Hepatocyte (in vitro differentiated cells): ENCODE results near the gene PCDHGA6.

Experiments
- EZH2 ChIP-seq: fragments of 200-600 bp; sonication (generic); IDR thresholded peaks from 2 replicates; pipeline ENCODE4 v1.6.1; 2016; ENCODE audit warnings: antibody characterized with exemption, mild to moderate bottlenecking, borderline replicate concordance
- EZH2phosphoT487 ChIP-seq: fragments of 200-600 bp; sonication (generic); IDR thresholded peaks from one replicate; pipeline ENCODE4 v1.6.1; 2018; ENCODE audit warnings: antibody characterized with exemption, mild to moderate bottlenecking, low read depth, moderate library complexity; ENCODE audit not compliant: unreplicated experiment, severe bottlenecking
- TF ChIP-seq, protein P1 (sequence below): fragments of 200-600 bp; sonication (generic); IDR thresholded peaks from 2 replicates; pipeline ENCODE4 v1.5.1; 2016; ENCODE audit warnings: antibody characterized with exemption, mild to moderate bottlenecking; ENCODE audit not compliant: poor library complexity

DNA sequence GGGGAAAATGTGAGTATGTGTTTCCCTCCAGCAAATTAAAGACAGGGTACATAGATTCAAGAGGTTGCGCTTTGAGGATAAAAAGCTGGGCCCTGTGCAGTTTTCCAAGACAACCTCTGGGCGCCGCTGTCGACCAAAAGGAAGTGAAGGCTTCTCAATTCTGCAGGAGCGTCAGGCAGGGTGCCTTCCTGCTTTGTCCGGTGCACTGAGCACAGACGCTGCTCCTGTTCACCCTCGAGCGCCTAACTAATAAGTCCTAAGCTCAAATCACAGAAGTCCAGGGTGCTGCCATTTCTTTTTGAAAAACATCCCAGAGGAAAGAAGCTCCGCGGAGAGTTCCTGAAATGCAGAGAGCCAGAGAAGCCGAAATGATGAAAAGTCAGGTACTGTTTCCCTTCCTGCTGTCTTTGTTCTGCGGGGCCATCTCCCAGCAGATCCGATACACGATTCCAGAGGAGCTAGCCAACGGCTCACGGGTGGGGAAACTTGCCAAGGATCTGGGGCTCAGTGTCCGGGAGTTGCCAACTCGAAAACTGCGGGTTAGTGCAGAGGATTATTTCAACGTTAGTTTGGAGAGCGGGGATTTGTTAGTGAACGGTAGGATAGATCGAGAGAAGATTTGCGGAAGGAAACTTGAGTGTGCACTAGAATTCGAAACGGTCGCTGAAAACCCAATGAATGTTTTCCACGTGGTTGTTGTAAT lies 23.6 kb upstream of the PCDHGA6 start, which contains the start of gene PCDHGB1:
- TF ChIP-seq, protein P1, sequence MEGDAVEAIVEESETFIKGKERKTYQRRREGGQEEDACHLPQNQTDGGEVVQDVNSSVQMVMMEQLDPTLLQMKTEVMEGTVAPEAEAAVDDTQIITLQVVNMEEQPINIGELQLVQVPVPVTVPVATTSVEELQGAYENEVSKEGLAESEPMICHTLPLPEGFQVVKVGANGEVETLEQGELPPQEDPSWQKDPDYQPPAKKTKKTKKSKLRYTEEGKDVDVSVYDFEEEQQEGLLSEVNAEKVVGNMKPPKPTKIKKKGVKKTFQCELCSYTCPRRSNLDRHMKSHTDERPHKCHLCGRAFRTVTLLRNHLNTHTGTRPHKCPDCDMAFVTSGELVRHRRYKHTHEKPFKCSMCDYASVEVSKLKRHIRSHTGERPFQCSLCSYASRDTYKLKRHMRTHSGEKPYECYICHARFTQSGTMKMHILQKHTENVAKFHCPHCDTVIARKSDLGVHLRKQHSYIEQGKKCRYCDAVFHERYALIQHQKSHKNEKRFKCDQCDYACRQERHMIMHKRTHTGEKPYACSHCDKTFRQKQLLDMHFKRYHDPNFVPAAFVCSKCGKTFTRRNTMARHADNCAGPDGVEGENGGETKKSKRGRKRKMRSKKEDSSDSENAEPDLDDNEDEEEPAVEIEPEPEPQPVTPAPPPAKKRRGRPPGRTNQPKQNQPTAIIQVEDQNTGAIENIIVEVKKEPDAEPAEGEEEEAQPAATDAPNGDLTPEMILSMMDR = no peak
- TF ChIP-seq EZH2phosphoT487 = no peak
- no peak for TF ChIP-seq EZH2
